Suprapubic skin (tissue), 4 donors: ENCODE data around the gene HOXC9. TPM values are rescaled to one million over a fixed set of nuclear protein-coding genes. Genes with fewer than 3 reads are reported as not detected.
A peak's percentile ranks its signal among the peaks of the same experiment; 100 is the strongest.

Experiments
- DNase-seq, 2 donors: peaks; one replicate each; pipeline ENCODE4 v3.0.0-alpha.2; 2019; ENCODE audit warnings: low spot score in 2 of 2
- H3K27ac ChIP-seq: fragments of 200-600 bp; sonication (generic); one replicate; pipeline ENCODE4 v1.5.1; 2019
- H3K27me3 ChIP-seq: fragments of 200-600 bp; sonication (generic); one replicate; pipeline ENCODE4 v1.5.1; 2019
- H3K36me3 ChIP-seq: fragments of 200-600 bp; sonication (generic); one replicate; pipeline ENCODE4 v1.5.1; 2019
- H3K4me1 ChIP-seq: fragments of 200-600 bp; sonication (generic); one replicate; pipeline ENCODE4 v1.5.1; 2019
- H3K4me3 ChIP-seq: fragments of 200-600 bp; sonication (generic); one replicate; pipeline ENCODE4 v1.5.1; 2019; ENCODE audit warnings: mild to moderate bottlenecking
- H3K9me3 ChIP-seq: fragments of 200-600 bp; sonication (generic); one replicate; pipeline ENCODE4 v1.5.1; 2019
- EP300 ChIP-seq: sonication (generic); formaldehyde crosslinking; IDR thresholded peaks from one replicate; pipeline ENCODE4 v1.6.1; 2017; ENCODE audit warnings: antibody characterized with exemption
- POLR2A ChIP-seq, 2 donors: fragments of 450-650 bp; IDR thresholded peaks; one replicate each; pipeline ENCODE4 v1.6.1; 2017; ENCODE audit warnings: antibody characterized with exemption in 2 of 2, mild to moderate bottlenecking in 2 of 2, moderate library complexity in 2 of 2
- POLR2AphosphoS5 ChIP-seq, 3 donors: sonication (generic); formaldehyde crosslinking; IDR thresholded peaks; one replicate each; pipeline ENCODE4 v1.6.1; 2017; ENCODE audit warnings: antibody characterized with exemption in 3 of 3
- WGBS: methylation state at CpG from one replicate; pipeline ENCODE4 v1.1.5; 2018; 5-methylcytosine and 5-hydroxymethylcytosine counted together
- total RNA-seq, 4 donors: library from RNA; depleted of rRNA; stranded (reverse); fragments of >200 nt; gene quantifications; one replicate each; pipeline ENCODE4 v1.1.0, GENCODE V29; 2016
- TF ChIP-seq, protein P1 (sequence below), 2 donors: fragments of 200-600 bp in 1 of 2; fragments of 450-650 bp in 1 of 2; sonication (generic) in 1 of 2; IDR thresholded peaks; one replicate each; pipeline ENCODE4 v1.5.1; 2016 to 2019; ENCODE audit warnings: antibody characterized with exemption in 2 of 2, mild to moderate bottlenecking in 1 of 2, moderate library complexity in 1 of 2

The HOXC9 gene
- total RNA-seq, 4 donors from 2014 or later, result 4.9 to 12.2 (median 6.1) TPM

DNA sequence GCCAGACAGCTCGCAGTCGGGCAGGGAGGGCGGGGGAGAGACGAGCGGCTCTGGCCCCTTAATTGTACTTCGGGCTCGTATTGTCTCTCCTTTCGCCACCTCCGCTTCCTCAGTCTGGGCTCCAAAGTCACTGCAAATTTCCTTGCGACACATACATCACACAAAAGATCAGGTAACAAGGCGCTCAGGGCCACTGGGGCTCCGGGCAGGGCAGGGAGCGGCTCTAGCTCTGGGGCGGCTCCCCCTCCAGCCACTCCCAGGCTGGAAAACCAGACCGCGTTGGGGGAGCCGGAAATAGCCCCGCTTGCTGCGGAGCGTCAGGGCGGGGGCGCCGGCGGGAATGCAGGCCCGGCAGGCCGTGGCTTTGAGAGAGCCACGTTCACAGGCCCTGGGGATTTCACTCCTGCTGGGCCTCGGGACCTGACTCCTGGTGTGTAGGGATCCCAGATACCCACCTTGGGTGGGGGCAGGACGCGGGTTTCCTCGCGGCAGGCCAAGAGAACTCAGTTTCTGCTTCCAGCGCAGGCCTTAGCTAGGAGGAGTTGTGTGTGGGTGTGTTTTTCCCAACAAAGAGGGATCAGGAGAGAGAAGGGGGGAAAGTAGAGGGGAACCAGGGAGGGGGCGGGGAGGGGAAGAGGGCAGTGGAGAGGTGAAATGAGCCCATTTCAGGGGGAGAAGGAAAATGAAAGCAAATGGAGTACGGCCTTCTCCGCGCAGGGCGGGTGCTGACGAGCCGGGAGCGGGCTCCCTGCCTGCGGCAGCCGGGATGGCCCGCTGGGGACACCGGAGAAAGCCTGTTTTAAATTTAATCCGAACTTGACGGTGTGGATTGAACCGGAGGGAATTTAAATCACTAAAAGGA is 4.4 kb upstream of the HOXC9 start:
- H3K4me1 ChIP-seq, result peaks cover 81% of the 10 kb centered on the region
- TF ChIP-seq POLR2AphosphoS5 (IDR thresholded peaks at IDR 0.05) (peak in 2 of 3 donors; percentile 79 to 86), POLR2A (IDR thresholded peaks at IDR 0.05) (peak; percentile 21 to 58), EP300 (no peak)
- TF ChIP-seq, protein P1, sequence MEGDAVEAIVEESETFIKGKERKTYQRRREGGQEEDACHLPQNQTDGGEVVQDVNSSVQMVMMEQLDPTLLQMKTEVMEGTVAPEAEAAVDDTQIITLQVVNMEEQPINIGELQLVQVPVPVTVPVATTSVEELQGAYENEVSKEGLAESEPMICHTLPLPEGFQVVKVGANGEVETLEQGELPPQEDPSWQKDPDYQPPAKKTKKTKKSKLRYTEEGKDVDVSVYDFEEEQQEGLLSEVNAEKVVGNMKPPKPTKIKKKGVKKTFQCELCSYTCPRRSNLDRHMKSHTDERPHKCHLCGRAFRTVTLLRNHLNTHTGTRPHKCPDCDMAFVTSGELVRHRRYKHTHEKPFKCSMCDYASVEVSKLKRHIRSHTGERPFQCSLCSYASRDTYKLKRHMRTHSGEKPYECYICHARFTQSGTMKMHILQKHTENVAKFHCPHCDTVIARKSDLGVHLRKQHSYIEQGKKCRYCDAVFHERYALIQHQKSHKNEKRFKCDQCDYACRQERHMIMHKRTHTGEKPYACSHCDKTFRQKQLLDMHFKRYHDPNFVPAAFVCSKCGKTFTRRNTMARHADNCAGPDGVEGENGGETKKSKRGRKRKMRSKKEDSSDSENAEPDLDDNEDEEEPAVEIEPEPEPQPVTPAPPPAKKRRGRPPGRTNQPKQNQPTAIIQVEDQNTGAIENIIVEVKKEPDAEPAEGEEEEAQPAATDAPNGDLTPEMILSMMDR (IDR thresholded peaks at IDR 0.05), result no peak
- H3K9me3 ChIP-seq, result no peaks in the 10 kb centered on the region
- H3K27me3 ChIP-seq, result peaks cover 14% of the 10 kb centered on the region
- H3K4me3 ChIP-seq, result peak overlapping the region; percentile 67
- H3K36me3 ChIP-seq, result no peaks in the 10 kb centered on the region
- peak overlapping the region; percentile 98 for H3K27ac ChIP-seq
- WGBS, result 0% methylated on average over 40 of the region's 48 CpGs
- peak in 1 of 2 donors; percentile 83 for DNase-seq

DNA sequence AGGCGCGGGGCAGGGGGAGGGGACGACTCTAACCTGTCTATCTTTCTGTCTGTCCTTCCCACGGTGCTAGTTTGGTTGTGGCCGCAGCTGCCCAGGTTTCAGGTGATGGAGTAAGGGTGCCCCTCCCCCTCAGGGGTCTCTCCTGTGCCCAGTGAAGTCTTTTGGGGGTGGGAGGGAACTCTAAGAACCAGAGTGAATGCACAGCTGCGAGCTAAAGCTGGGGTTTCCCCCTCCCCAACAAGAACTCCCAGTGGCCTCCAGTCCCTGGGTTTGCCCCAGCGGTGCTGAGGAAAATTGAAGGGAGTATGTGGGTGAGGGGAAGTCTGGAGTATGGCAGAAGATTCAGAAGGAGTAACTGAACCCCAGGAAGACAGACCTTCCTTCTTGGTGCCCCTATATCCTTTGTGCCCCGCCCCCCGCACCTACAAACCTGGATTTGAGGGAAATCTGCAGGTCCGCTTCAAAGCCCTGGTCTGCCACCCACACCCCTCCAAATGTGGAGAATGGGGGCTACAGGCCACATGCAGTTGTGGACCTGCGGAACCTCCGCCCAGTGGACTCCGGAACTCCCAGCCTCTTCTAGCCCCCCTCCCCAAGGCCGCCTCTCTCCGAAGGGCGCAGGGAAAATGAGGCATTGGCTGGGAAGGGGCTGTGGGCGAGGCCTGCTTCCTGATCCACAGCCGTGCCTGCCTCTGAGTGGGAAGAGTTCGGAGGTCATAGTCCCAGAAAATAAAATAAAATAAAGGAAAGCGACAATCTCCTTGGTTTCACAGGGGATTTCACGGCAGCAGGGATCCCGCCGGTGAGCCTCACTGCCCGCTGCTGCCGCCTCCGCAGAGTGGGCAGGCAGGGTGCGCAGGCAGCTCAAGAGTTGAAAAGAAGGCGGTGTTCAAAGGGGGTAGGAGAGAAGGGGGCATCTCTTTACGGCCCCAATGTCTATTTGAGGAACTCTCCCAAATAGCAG is 3.4 kb upstream of the HOXC9 start:
- 31% methylated on average over 29 of the region's 29 CpGs for WGBS
- no peak for DNase-seq
- Histone ChIP-seq H3K27ac (peak overlapping the region; percentile 98), H3K4me3 (peak overlapping the region; percentile 67), H3K27me3 (peaks cover 15% of the 10 kb centered on the region), H3K4me1 (peaks cover 81% of the 10 kb centered on the region), H3K9me3 (no peaks in the 10 kb centered on the region), H3K36me3 (no peaks in the 10 kb centered on the region)
- TF ChIP-seq EP300, result no peak
- TF ChIP-seq, protein P1 (IDR thresholded peaks at IDR 0.05), result no peak
- no peak for TF ChIP-seq POLR2A (IDR thresholded peaks at IDR 0.05)

DNA sequence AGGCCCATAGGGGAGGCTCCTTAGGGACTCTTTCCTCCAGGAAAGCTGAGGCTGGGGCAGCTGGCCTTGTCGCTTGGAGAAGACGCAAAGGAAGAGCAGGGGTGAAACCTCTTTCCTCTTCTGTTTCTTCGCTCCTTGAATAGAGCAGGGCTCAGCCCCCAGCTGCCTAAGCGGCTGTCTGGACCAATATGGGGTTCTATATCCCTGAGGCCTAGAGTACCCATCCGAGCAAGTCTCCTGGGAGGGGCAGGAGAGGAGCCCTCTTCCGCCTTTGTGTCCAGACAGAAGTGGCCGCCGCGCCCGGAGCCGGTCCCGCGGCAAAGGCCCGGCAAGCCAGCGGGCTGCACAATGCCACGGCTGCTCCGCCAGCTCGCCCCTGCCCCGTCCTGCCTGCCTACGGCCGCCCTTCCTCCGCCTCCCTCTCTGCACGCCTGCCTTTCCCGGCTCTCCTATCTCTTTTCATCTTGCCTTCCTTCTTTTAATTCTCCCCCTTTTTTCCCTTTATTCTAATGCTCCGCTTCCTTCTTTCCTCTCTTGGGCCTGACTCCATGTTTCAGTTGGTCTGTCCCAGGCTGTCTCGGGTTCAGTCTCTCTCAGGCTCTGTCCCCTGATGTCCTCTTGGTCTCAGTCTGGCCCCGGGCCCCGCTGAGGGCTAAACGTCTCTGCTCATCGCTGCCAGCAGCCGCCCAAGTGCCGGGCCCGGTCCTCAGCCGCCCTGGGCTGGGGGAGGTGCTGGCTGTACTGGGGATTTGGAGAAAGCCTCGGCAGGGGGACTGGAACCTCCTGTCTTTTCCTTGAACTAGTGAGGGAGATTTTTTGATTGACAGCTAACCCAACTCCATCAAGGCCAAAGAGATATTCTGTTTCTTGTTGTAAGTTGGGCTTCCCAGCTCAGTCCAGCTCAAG is 2.5 kb upstream of the HOXC9 start:
- Histone ChIP-seq H3K27me3 (peaks cover 15% of the 10 kb centered on the region), H3K36me3 (no peaks in the 10 kb centered on the region), H3K4me1 (peaks cover 71% of the 10 kb centered on the region), H3K4me3 (peak overlapping the region; percentile 67), H3K27ac (peak overlapping the region; percentile 98), H3K9me3 (no peaks in the 10 kb centered on the region)
- DNase-seq, result no peak
- 7% methylated on average over 28 of the region's 35 CpGs for WGBS
- TF ChIP-seq POLR2AphosphoS5 (IDR thresholded peaks at IDR 0.05) (no peak), EP300 (no peak), POLR2A (IDR thresholded peaks at IDR 0.05) (no peak)
- TF ChIP-seq, protein P1 (IDR thresholded peaks at IDR 0.05), result no peak

DNA sequence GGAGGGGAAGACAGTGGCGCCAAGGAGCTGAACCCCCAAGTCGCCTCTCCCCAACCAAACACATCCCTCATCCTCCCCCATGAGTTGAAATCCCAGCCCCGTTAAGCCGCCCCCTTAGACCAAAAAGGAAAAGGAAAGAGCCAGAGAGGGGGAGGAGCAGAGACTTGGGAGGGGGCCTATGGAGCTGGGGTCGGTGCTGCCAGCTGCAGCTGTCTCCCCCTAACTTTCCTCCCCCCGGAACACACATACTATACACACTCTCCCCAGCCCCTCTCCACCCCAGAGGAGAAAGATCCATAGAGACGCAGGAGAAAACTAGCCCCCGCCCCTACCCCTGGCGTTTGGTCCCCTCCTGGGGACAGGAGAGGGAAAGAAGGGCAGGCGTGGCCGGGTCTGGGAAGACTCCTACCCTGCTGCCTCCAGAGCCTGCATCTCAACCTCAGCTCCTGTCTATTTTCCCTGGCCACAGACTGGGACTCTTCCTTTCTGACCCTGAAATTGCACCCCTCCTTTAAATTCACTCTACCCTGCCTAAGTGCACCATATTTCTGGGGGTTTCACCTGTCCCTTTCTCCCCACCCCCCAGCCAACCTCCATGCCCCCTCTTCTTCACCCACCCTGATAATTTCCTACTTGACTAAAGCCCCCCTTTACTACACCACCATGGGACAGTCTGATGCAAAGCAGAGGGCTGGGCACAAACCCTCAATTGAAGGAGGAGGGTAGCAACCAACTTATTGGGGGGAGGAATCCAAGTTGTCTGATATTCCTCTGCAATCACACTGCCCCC is 1.7 kb upstream of the HOXC9 start:
- TF ChIP-seq, protein P1 (IDR thresholded peaks at IDR 0.05), result no peak
- no peak for TF ChIP-seq POLR2A (IDR thresholded peaks at IDR 0.05)
- no peak for TF ChIP-seq POLR2AphosphoS5 (IDR thresholded peaks at IDR 0.05)
- TF ChIP-seq EP300, result no peak

More for the DNA sequence above, 1.7 kb upstream of the HOXC9 start:
- peaks cover 14% of the 10 kb centered on the region for H3K27me3 ChIP-seq
- peak overlapping the region; percentile 98 for H3K27ac ChIP-seq
- H3K36me3 ChIP-seq, result no peaks in the 10 kb centered on the region
- H3K9me3 ChIP-seq, result no peaks in the 10 kb centered on the region
- WGBS, result 12% methylated on average over 11 of the region's 11 CpGs
- H3K4me3 ChIP-seq, result peak overlapping the region; percentile 67
- no peak for DNase-seq
- H3K4me1 ChIP-seq, result peaks cover 69% of the 10 kb centered on the region
